ENCODE measurements around the gene UNC79.

- TF ChIP-seq CTCF (IDR thresholded peaks at IDR 0.05) (no peak), POLR2A (IDR thresholded peaks at IDR 0.05) (no peak)
Measured at GRCh38 chr14:93712079-93712837, 281.5 kb downstream of the UNC79 start.

Measured in testis (tissue), 2 donors.